Occipital lobe (tissue), 2 donors: Measurements from ENCODE around the gene BTBD9. TPM values are rescaled to one million over a fixed set of nuclear protein-coding genes. Genes with fewer than 3 reads are reported as not detected.
A peak's percentile ranks its signal among the peaks of the same experiment; 100 is the strongest.

Experiments used
- DNase-seq: peaks from one replicate; lab custom pipeline; 2025; lab: John Stamatoyannopoulos, UW
- total RNA-seq: library from RNA; depleted of rRNA; stranded (reverse); fragments of >200 nt; gene quantifications from one replicate; pipeline ENCODE4 v1.2.3, GENCODE V29; 2014

Gene BTBD9
- total RNA-seq, 1 donor from 2014 or later: 38.1 TPM

DNA sequence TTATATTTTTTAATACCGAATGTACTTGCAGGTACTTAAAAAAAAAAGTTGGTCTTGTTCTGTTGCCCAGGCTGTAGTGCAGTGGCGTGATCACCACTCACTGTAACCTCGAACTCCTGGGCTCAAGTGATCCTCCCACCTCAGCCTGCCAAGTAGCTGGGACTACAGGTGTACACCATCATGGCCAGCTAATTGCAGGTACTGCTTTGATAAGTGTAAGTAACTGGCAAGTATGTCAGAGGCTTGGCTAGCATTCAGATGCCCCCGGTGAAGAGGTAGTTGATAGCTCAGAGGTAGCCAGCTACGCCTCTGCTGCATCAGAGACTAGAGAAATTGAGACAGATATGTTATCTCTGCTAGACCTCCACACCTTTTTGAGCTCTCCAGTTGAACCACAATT is 40.5 kb downstream of the BTBD9 start:
- no peak for DNase-seq

GRCh38 chr6:38593998-38594665 is 45.6 kb downstream of the BTBD9 start:
- DNase-seq: no peak

DNA sequence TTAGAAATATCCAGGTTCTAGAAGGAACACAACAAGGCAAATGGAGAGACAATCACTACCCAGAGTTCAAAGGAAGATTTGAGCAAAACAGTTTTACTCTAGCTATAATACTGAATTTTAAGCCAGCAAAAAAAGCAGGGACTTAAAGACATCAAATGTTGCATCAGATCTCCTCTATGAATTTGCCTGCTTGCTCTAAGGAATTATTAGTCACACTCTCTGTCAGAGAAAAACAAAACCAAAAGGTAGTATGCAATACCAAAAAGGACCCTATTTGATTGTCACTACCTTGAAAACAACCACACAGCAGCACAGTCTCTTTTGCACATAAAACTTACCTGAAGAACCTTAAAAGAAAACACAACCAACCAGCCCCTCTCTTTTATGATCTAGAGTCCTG is 46.3 kb downstream of the BTBD9 start:
- no peak for DNase-seq

- no peak for DNase-seq
These were observed 48.3 kb downstream of the BTBD9 start for GRCh38 chr6:38591439-38591838.

- no peak for DNase-seq
These were observed 50.4 kb downstream of the BTBD9 start for GRCh38 chr6:38589367-38589720.

GRCh38 chr6:38588631-38589366 is 50.9 kb downstream of the BTBD9 start:
- DNase-seq: no peak

DNA sequence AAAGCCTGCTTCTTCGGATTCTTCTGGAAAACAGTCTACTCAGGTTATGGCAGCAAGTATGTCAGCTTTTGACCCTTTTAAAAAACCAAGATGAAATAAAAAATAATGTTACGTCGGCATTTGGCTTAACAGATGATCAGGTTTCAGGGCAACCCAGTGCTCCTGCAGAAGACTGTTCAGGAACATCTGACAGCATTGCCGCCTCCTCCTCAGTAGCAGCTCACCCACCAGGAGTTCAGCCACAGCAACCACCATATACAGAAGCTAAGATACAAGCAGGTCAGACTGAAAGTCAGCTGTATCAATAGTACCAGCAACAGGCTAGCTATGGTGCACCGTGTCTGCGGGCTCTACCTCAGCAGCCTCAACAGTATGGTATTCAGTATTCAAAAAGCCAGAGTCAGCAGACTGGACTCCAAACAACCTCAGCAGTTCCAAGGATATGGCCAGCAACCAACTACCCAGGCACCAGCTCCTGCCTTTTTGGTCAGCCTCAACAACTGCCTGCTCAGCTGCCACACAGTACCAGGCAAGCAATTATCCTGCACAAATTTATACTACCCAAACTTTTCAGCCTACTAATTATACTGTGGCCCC is 51.9 kb downstream of the BTBD9 start:
- DNase-seq: no peak

DNA sequence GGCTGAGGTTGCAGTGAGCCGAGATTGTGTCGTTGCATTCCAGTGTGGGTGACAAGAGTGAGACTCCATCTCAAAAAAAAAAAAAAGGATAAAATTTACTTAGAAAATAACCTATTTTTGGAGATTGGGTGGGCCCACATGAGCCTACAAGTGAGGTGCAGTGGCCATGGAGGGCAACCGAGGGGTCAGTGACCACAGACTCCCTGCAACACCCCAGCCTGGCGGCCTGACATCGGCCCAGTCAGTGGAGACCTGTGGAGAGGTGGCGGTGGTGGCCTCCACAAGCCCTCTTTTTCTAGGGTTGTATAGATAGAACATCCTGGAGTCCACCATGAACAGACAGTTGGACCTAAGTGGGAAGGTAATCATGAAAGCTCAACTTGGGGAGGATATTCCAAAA is 52.7 kb downstream of the BTBD9 start:
- DNase-seq: no peak

GRCh38 chr6:38584731-38585130 is 55.0 kb downstream of the BTBD9 start:
- no peak for DNase-seq

DNA sequence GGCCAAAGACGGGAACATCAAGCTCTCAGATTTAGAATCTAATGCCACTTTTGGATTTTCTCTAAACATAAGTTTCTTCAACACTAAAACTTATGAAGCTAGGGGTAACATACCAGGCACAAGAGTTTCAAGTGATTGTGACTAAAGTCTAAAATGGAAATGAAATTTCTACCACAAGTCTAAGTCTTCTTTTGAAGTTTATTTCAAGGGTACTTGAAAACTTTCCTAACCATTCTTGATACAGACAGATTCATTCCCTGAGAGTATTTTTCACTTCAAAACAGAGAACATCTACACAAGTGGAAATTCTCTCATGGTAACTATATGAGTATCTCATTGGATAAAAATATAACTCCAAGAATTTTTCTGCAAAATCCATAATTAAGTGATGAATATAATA is 56.2 kb downstream of the BTBD9 start:
- DNase-seq: no peak

DNA sequence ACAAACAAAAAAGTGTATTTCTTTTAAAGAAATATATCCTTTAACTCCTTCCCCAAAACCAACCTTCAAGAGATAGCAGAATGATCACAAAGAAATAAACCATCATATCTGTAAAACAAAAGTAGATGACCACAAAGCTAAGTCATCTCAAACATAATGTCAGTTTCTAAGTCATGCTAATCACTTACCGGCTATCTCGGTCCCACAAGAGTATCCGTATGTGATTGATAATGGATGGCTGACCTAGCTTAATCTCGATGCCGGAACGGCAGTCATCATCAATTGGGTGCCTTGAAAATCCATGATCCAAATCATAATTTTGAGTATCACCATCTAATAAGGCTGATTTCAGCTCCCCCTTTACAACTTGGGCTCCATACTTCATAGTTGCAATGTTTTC is 59.7 kb downstream of the BTBD9 start:
- DNase-seq: no peak

DNA sequence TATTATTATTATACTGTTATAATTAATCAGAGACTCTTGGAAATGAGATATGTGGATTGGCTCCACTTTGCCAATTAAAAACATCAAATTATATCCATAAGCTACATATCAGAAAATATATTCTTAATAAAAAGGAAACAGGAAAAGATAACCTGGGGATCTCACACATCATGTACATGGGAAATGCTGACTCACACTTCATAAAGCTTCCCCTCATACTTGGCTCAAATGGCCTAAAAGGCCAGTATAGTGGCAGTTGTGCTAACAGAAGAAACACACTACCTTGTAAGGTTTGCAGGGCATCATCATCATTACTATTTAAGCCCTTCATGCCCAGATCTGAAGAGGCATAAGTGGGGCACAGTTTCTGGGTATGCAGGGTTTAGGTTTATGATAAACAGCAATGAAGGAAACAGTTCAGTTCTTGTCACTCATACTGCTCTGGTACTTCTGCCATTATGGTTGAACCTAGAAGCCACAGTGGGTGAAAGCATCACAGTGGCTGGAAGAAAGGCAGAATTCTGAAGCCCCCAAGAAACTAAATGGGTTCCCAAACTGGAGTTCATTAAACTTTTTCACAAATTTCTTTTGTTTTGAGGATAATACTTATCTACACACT is 60.6 kb downstream of the BTBD9 start:
- no peak for DNase-seq

DNA sequence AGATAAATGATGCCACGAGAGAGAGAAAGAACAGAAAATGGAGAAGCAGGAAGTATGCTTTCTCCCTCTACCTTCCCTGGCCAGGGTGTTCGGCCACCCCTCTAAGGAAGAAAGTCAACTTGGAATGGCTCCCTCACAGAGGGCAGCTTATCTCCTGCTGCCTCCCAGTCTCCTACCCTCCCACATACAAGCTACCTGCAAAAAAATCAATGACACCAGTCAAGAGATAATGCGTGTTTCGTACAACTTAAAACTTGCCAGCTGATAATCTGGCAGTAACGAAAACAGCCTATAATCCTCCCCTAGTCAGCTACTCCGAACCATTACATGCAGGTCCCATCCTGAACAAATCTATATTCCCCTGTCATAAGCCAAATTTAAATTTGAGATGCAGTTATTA is 61.7 kb downstream of the BTBD9 start:
- DNase-seq: no peak

DNA sequence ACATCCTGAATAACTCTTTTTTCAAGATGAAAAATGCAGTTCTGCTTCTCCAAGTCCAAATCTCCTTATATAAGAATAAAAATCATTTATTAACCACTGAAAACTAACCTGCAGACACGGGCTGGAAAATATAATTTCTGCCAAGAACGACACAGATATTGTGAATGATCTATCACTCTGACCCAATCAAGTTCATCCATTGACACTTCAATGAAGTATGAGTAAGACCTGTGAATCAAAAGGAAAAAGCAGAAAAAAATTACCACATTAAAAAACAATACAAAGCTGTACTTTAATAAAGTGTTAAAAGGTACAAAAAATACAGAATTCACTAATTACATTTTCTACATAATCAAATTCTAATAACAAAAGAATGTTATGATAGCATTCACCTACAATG is 62.2 kb downstream of the BTBD9 start:
- DNase-seq: no peak

DNA sequence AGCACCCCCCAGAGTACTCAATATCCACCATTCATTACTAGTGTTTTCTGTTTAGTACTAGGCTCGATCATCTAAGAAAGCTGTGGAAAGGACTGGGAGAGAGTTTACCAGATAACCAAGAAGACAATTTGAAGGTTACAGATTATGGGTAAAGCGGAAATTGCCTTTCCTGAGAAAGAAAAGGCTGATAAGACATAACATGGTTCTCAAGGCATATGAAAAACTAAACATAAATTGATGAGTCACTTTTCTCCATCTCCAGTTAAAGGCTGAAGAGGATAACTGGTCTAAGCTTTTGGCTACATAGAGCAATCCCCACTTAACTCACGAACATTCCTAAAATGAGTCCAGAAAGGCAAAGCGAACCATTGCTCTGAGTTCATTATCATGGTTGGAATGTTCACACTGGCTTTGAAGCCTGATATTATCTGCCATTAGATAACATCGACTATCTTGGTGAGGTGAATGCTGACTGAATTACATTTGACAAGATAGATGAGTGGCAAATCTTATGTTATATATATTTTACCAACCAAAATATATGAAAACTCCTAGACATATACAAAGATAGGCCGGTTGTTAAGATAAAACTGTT is 65.8 kb downstream of the BTBD9 start:
- no peak for DNase-seq

DNA sequence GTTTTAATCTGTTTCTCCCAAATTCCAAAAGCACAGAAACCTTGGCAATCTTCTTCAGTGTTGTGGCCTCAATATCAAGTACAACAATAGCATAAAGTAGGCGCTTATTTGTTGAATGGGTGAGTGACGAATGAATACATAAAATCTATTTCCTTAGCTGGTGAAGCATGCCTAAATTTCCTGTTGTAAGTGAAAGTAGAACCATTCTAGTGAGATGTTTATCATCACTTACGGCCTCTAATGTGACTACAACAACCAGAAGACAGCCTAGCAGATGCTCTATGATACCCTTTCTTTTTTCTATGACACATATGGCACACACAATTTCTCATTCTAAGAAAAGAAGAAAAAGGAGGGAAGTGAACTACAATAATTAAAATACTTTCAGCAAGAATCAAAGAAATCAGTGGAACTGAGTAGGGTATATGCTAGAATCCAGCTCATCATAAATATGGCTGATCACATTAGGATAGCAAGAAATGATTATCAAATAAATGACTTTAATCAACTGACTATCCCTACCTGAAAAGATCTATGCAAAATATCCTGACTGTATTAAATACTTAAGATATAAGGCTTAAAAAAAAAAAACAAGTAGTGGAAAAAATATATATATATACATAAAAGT is 67.4 kb downstream of the BTBD9 start:
- DNase-seq: no peak

DNA sequence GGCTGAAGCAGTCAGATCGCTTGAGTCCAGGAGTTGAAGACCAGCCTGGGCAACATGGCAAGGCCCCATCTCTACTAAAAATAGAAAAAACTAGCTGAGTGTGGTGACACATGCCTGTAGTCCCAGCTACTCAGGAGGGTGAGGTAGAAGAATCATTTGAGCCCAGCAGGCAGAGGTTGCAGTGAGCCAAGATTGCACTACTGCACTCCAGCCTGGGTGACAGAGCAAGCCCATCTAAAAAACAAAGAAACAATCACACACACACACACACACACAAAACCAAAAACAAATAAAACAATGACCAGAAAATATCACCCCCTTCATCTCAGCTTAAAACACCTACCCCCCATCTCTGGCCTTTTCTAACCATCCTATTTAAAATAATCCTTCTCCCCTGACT is 68.0 kb downstream of the BTBD9 start:
- DNase-seq: no peak

- DNase-seq: no peak
These were observed 69.0 kb downstream of the BTBD9 start for GRCh38 chr6:38570750-38571149.

DNA sequence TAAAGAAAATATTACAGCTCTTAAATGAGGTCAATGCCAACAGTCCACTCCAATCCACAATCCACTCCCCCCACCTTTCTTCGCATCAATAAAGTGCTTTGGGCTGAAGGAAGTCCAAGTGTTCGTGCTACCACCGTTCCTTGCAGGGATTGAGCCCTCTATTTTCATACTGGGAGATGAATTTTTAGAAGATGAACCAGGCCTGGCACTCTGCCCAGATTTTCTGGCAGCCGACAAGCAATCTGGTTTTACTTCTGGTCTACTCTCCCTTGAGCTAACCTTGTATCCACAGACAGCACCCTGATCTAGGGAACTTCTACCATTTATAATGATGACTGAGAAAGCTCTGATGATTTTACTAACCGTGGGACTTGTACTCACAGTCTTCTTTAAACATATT is 72.3 kb downstream of the BTBD9 start:
- peak; percentile 24 for DNase-seq

DNA sequence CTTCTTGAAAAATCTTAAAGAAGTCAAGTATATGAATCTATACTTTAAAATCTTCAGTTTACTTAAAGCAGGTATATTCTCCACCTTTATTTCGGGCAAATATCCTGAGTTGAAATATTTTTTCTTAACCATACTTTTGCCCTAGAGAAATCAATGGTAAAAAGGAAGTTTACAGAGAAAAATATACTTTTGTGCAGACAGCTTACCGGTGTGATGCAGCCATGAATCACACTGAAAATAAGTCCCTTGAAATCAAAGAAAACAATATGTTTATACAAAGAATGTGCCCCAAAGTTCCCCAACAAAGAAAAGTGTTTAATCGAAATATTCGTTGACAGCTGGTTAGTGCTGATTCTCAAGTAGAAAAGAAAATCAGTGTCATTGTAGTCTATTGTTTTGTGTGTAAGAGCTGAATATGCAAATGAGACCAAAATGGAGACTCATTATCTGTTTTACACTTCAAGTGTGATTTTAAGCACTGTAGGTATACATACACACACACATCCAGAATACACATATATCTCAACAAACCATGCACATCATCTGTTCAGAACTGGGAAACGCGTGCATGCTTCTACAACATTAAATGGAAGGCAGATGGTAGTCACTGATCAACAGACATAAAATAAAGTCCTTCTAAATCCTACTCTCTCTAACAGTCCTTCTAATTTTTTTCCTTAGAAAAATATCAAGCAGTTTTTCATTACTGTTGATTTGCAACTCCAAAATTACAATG is 73.3 kb downstream of the BTBD9 start:
- no peak for DNase-seq

- no peak for DNase-seq
These were observed 75.4 kb downstream of the BTBD9 start for GRCh38 chr6:38564301-38564700.
